Fibroblast of the aortic adventitia (primary cell): ENCODE data around the gene TRABD2B. TPM values are rescaled to one million over a fixed set of nuclear protein-coding genes. Genes with fewer than 3 reads are reported as not detected.

ENCODE experiments used
- DNase-seq: peaks from one replicate; pipeline ENCODE4 v3.0.0-alpha.2; 2010; ENCODE audit warnings: low read depth
- H3K4me3 ChIP-seq: 2 replicates; pipeline ENCODE4 v1.5.1; 2011; ENCODE audit warnings: low read depth, mild to moderate bottlenecking, control low read depth, low read length, moderate library complexity
- CTCF ChIP-seq: IDR thresholded peaks from 2 replicates; pipeline ENCODE4 v1.5.1; 2011; ENCODE audit warnings: mild to moderate bottlenecking, low read length, control low read depth, inconsistent platforms; ENCODE audit not compliant: insufficient read depth
- total RNA-seq: library from RNA; depleted of rRNA; stranded (reverse); fragments of >200 nt; gene quantifications from 2 replicates; pipeline ENCODE4 v1.2.3, GENCODE V29; 2012; ENCODE audit warnings: low replicate concordance

The TRABD2B gene
- total RNA-seq, 1 donor, result under 0.01 TPM

- TF ChIP-seq CTCF, result no peak
- no peak overlapping the region for H3K4me3 ChIP-seq
- no peak for DNase-seq
Measured at GRCh38 chr1:48000883-48001282, 3.7 kb upstream of the TRABD2B start.

GRCh38 chr1:47999097-47999496, 1.9 kb upstream of the TRABD2B start:
- H3K4me3 ChIP-seq, result no peak overlapping the region
- no peak for TF ChIP-seq CTCF
- no peak for DNase-seq

- no peak for TF ChIP-seq CTCF
- no peak for DNase-seq
- H3K4me3 ChIP-seq, result no peak overlapping the region
Measured at GRCh38 chr1:47998396-47998990, 1.3 kb upstream of the TRABD2B start.

- peak overlapping the region; percentile 64 for H3K4me3 ChIP-seq
- DNase-seq, result no peak
- TF ChIP-seq CTCF, result no peak
Measured at GRCh38 chr1:47996406-47997226, 569 bp downstream of the TRABD2B start.

- no peak for TF ChIP-seq CTCF
- DNase-seq, result no peak
- H3K4me3 ChIP-seq, result no peak overlapping the region
Measured at GRCh38 chr1:47996060-47996405, 1.2 kb downstream of the TRABD2B start.

GRCh38 chr1:47995306-47996050, 1.7 kb downstream of the TRABD2B start:
- DNase-seq, result no peak
- no peak for TF ChIP-seq CTCF
- no peak overlapping the region for H3K4me3 ChIP-seq
